Measurements from ENCODE around the gene SLA2.
"Not testable (repeated sequence)": the region's sequence is repeated elsewhere in the genome, so short reads cannot be mapped to it uniquely, and the experiment has no call there.

SLA2 gene

DNA sequence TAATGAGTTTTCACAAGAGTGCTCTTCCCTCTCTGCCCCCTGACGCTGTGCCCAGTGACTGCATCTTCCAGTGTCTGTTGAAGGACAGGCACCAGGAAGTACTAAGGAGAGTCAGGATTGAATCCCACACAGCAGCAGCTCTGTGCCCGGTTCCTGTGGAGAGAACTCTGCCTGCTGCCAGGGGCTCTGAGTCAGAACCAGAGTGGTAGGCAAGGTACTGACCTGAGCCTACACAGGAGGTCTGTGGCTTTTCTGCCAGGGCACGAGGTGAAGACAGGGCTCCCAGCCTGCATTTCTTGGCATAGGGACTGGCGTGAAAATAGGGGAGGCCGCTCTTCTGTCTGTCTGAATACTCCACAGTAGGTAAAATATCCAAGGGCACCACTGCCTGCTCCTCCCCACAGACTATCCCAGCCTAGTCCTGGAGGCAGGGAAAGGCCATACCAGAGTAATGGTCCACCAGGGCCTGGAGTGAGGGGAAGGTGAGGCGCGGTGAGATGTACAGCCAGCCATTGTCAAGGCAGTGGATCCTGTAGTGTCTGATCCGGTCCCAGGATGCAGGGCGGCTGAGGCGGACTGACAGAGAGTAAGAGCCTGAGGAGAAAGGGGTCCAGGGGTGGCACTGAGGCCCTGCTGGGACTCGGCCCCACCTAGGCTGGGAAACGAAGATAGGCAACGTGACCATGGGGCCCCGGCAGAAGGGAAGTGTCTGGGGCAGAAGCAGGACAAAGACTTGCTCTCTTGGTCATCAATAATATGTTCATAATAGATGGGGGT lies 31.0 kb downstream of the SLA2 start:
- in situ Hi-C loops (cut with HindIII; ENCODE audit: low sequenced_read_pairs): no loop called here
- TF ChIP-seq, protein P1, sequence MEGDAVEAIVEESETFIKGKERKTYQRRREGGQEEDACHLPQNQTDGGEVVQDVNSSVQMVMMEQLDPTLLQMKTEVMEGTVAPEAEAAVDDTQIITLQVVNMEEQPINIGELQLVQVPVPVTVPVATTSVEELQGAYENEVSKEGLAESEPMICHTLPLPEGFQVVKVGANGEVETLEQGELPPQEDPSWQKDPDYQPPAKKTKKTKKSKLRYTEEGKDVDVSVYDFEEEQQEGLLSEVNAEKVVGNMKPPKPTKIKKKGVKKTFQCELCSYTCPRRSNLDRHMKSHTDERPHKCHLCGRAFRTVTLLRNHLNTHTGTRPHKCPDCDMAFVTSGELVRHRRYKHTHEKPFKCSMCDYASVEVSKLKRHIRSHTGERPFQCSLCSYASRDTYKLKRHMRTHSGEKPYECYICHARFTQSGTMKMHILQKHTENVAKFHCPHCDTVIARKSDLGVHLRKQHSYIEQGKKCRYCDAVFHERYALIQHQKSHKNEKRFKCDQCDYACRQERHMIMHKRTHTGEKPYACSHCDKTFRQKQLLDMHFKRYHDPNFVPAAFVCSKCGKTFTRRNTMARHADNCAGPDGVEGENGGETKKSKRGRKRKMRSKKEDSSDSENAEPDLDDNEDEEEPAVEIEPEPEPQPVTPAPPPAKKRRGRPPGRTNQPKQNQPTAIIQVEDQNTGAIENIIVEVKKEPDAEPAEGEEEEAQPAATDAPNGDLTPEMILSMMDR (IDR thresholded peaks at IDR 0.05; ENCODE audit: low read depth, low read length, missing control alignments): no peak
- no peak overlapping the region for H3K4me3 ChIP-seq (ENCODE audit: low read depth, low read length)
- peak; percentile 35 for DNase-seq (ENCODE audit: low read depth)

DNA sequence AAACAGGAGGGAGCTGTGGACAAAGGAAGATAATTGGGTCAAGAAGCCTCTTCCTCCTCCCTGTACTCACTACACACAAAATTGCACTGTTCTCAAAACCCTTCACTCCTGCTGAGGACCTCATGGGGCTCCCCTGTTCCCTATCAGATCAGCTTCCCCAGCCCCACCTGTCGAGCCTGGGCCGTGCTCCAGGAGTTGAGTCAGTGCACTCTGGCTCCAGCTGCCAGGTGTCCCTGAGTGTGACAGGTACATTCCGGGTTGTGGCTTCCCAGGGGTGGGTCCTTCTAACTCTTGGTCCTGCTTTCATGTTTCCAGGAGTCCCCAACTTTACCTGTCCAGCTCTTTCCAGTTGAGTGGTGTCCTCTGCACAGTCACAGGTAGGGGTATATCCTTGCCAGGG lies 32.0 kb downstream of the SLA2 start:
- no peak overlapping the region for H3K4me3 ChIP-seq (ENCODE audit: low read depth, low read length)
- DNase-seq (ENCODE audit: low read depth): no peak
- in situ Hi-C loops (cut with HindIII; ENCODE audit: low sequenced_read_pairs): no loop called here
- TF ChIP-seq, protein P1 (IDR thresholded peaks at IDR 0.05; ENCODE audit: low read depth, low read length, missing control alignments): no peak

DNA sequence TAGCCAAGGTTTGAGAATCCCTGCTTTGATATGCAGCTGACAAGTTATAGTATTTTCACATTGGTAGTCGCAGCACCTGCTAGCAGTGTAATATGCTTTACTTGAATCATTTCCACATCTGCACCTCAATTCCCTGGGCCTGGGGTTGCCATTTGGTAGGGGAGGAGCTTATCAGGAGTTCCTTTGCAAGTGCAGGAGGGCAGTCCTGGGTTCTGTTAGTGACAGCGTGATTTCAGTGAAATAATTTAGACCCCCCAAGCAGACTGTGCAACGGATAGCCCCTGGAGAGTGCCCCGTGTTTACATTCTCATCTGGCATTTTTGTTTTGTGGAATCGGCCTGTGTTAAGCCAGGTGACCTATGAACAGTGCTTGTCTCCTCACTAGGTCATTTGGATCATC lies 34.4 kb downstream of the SLA2 start:
- in situ Hi-C loops (cut with HindIII; ENCODE audit: low sequenced_read_pairs): no loop called here
- H3K4me3 ChIP-seq (ENCODE audit: low read depth, low read length): no peak overlapping the region
- TF ChIP-seq, protein P1 (IDR thresholded peaks at IDR 0.05; ENCODE audit: low read depth, low read length, missing control alignments): no peak
- no peak for DNase-seq (ENCODE audit: low read depth)

DNA sequence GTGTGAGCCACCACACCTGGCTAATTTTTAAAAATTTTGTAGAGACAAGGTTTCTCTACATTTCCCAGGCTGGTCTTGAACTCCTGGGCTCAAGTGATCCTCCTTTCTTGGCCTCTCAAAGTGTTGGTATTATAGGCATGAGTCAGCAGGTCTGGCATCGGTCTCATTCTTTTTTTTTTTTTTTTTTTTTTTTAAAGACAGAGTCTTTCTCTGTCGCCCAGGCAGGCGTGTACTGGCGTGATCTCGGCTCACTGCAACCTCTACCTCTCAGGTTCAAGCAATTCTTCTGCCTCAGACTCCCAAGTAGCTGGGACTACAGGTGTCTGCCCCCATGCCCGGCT lies 37.6 kb downstream of the SLA2 start:
- H3K4me3 ChIP-seq (ENCODE audit: low read depth, low read length); DNase-seq (ENCODE audit: low read depth); in situ Hi-C loops (cut with HindIII; ENCODE audit: low sequenced_read_pairs): not testable (repeated sequence)

DNA sequence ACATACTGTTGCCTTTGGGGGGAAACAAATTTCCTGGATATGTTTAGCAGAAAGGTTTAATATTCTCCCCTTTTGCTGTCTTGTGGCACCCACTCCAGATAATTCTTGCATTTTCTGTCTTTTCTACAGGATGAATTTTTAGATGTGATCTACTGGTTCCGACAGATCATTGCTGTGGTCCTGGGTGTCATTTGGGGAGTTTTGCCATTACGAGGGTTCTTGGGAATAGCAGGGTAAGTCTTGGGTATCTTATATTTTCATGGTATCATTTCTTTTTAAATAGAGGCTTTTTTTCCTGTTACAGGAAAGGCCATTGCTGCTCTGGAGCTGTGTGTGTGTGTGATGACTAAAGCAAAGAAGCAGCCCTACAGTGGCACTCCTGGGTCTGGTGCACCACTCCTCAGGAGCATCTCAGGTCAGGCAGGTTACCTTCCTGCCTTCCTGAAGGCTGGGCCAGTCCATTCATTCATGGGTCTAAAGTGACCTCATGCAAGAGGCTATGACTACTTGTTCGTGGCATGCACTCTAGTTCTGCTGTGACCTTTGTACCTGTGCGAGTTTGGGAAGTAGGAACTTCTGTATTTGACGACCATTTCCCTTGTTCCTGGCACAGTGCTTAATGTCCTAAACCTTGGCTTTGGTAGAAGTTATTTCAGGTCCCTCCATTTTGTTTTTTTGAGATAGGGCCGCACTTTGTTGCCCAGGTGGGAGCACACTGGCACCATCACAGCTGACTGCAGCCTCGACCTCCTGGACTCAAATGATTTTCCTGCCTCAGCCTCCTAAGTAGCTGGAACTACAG lies 38.2 kb downstream of the SLA2 start:
- in situ Hi-C loops (cut with HindIII; ENCODE audit: low sequenced_read_pairs): no loop called here
- TF ChIP-seq, protein P1 (IDR thresholded peaks at IDR 0.05; ENCODE audit: low read depth, low read length, missing control alignments): no peak
- no peak overlapping the region for H3K4me3 ChIP-seq (ENCODE audit: low read depth, low read length)
- no peak for DNase-seq (ENCODE audit: low read depth)

DNA sequence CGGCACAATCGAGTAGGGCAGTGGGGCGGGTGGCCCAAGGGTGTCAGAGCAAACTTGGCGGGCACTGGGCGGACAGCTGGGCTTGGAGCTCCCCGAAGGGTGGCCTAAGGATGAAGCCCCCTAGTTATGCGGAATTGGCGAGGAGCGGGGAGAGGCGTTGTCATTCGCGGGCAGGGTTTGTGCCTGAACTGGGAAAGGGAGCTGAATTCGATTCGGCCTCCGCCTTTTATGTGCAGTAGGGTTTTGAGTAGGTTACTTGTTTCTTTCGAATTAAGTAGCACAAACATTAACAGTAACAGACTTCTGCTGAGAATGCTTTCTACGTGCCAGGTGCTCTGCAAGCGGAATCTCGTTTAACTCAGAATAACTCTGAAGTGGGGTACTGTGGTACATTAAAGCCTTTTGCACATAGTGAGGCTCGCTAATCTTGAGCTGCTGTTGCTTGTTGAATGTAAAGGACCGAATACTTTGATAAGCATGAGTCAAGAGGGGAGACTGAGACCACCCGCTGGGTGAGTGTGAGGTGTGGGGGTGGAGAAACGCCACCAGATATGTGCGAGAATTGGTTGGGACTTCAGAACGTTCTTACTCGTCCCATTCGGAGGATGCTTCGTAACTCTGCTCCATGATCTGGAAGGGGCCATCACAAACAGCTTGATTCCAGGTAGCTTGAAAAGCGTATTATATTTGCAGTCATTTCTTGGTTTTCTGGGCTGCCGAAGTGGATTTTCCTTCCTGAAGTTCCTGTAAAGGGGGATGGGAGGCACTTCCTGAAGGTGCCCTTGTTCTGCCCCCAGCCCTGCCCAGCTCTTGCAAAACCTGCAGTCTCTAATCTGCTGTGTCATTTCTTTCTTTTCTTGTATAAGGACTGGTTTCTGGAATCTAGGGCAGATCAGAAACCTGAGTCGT lies 39.6 kb downstream of the SLA2 start:
- TF ChIP-seq, protein P1 (IDR thresholded peaks at IDR 0.05; ENCODE audit: low read depth, low read length, missing control alignments): no peak
- in situ Hi-C loops (cut with HindIII; ENCODE audit: low sequenced_read_pairs): no loop called here
- peak overlapping the region; percentile 97 for H3K4me3 ChIP-seq (ENCODE audit: low read depth, low read length)
- no peak for DNase-seq (ENCODE audit: low read depth)
